ENCODE measurements around the gene DDX18. TPM values are rescaled to one million over a fixed set of nuclear protein-coding genes. Genes with fewer than 3 reads are reported as not detected.

DDX18 gene
- total RNA-seq, 1 experiment from 2014 or later, result 42.8 TPM

DNA sequence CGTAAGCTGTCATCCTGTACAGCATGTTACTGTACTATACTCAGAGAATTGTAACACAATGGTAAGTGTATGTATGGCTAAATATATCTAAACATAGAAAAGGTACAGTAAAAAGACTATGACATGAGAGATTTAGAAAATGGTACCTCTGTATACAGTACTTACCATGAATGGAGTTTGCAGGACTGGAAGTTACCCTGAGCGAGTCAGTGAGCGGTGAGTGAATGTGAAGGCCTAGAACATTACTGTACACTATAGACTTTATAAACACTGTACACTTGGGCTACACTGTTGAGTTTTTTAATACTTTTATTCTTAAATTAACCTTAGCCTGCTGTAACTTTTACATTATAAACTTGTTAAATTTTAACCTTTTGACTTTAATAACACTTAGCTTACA, 1.5 kb downstream of the DDX18 start:
- ATAC-seq (no peak), DNase-seq (no peak)
- H3K79me2 ChIP-seq (ENCODE audit: low read length), result peaks cover 40% of the 10 kb centered on the region
- peaks cover 35% of the 10 kb centered on the region for H3K36me3 ChIP-seq (ENCODE audit: low read depth, low read length)
- H3K4me1 ChIP-seq (ENCODE audit: insufficient read depth, low read length), result peaks cover 19% of the 10 kb centered on the region
- intact Hi-C loops (cut with micrococcal nuclease), result loop anchor here (2.0 kb wide), 1 partner anchor 245 kb away; no protein-coding TSS in a partner anchor
- peak overlapping the region; percentile 94 for H3K4me3 ChIP-seq (ENCODE audit: low read length)
- ChIA-PET CTCF (no interaction called here), POLR2A (ENCODE audit: unreplicated experiment) (no interaction called here)
- BruUV-seq (replicated peaks), result no TSS peak
- peaks cover 26% of the 10 kb centered on the region; the same call in 1 of the 2 replicates for H4K20me1 ChIP-seq (ENCODE audit: low read length)
- H3K27me3 ChIP-seq (ENCODE audit: low read length), result no peaks in the 10 kb centered on the region
- no peaks in the 10 kb centered on the region for H3K9me3 ChIP-seq (ENCODE audit: low read length)
- H2AFZ ChIP-seq (ENCODE audit: low read length), result no peak overlapping the region
- H3K27ac ChIP-seq (ENCODE audit: low read length), result no peak overlapping the region
- no peaks in the 10 kb centered on the region for H3F3A ChIP-seq (ENCODE audit: low read length, unreplicated experiment)
- peak overlapping the region; percentile 95 for H3K9ac ChIP-seq (ENCODE audit: low read length)
- no peaks in the 10 kb centered on the region for H3K9me2 ChIP-seq (replicated peaks; ENCODE audit: low read length)
- TF ChIP-seq EZH2phosphoT487 (IDR thresholded peaks at IDR 0.05; ENCODE audit: borderline replicate concordance, low read length), result no peak
- peak overlapping the region; percentile 85 for H3K4me2 ChIP-seq (ENCODE audit: low read length)

GRCh38 chr2:117818921-117819320, 4.4 kb downstream of the DDX18 start:
- BruUV-seq (replicated peaks), result no TSS peak
- no peak for DNase-seq
- Histone ChIP-seq H3K36me3 (ENCODE audit: low read depth, low read length) (peaks cover 65% of the 10 kb centered on the region), H3F3A (ENCODE audit: low read length, unreplicated experiment) (no peaks in the 10 kb centered on the region), H4K20me1 (ENCODE audit: low read length) (peaks cover 26% of the 10 kb centered on the region; the same call in 1 of the 2 replicates), H3K27me3 (ENCODE audit: low read length) (no peaks in the 10 kb centered on the region), H3K9ac (ENCODE audit: low read length) (no peak overlapping the region), H3K4me2 (ENCODE audit: low read length) (no peak overlapping the region), H3K79me2 (ENCODE audit: low read length) (peaks cover 40% of the 10 kb centered on the region), H3K9me3 (ENCODE audit: low read length) (no peaks in the 10 kb centered on the region), H2AFZ (ENCODE audit: low read length) (no peak overlapping the region), H3K4me3 (ENCODE audit: low read length) (no peak overlapping the region), H3K27ac (ENCODE audit: low read length) (no peak overlapping the region), H3K4me1 (ENCODE audit: insufficient read depth, low read length) (peaks cover 19% of the 10 kb centered on the region), H3K9me2 (replicated peaks; ENCODE audit: low read length) (no peaks in the 10 kb centered on the region)
- ChIA-PET CTCF (no interaction called here), POLR2A (ENCODE audit: unreplicated experiment) (no interaction called here)
- no peak for ATAC-seq
- TF ChIP-seq EZH2phosphoT487 (IDR thresholded peaks at IDR 0.05; ENCODE audit: borderline replicate concordance, low read length), result no peak
- no peak for TF ChIP-seq CTCF (conservative IDR thresholded peaks at IDR 0.05; ENCODE audit: low read depth, low read length)
- TF ChIP-seq EZH2 (IDR thresholded peaks at IDR 0.05; ENCODE audit: low read length, unreplicated experiment), result no peak
- intact Hi-C loops (cut with micrococcal nuclease), result no loop called here

GRCh38 chr2:117820444-117820843, 6.0 kb downstream of the DDX18 start:
- H3K36me3 ChIP-seq (ENCODE audit: low read depth, low read length), result peaks cover 80% of the 10 kb centered on the region

More at GRCh38 chr2:117820444-117820843, 6.0 kb downstream of the DDX18 start:
- Histone ChIP-seq H3K9ac (ENCODE audit: low read length) (no peak overlapping the region), H3F3A (ENCODE audit: low read length, unreplicated experiment) (no peaks in the 10 kb centered on the region), H3K9me2 (replicated peaks; ENCODE audit: low read length) (no peaks in the 10 kb centered on the region), H2AFZ (ENCODE audit: low read length) (no peak overlapping the region), H4K20me1 (ENCODE audit: low read length) (peaks cover 25% of the 10 kb centered on the region; the same call in 1 of the 2 replicates), H3K4me1 (ENCODE audit: insufficient read depth, low read length) (peaks cover 18% of the 10 kb centered on the region), H3K79me2 (ENCODE audit: low read length) (peaks cover 31% of the 10 kb centered on the region), H3K9me3 (ENCODE audit: low read length) (no peaks in the 10 kb centered on the region), H3K4me3 (ENCODE audit: low read length) (no peak overlapping the region), H3K27ac (ENCODE audit: low read length) (no peak overlapping the region), H3K27me3 (ENCODE audit: low read length) (no peaks in the 10 kb centered on the region), H3K4me2 (ENCODE audit: low read length) (no peak overlapping the region)
- ATAC-seq (no peak), DNase-seq (no peak)
- ChIA-PET POLR2A (ENCODE audit: unreplicated experiment) (no interaction called here), CTCF (no interaction called here)
- BruUV-seq (replicated peaks), result no TSS peak
- intact Hi-C loops (cut with micrococcal nuclease), result no loop called here
- TF ChIP-seq EZH2phosphoT487 (IDR thresholded peaks at IDR 0.05; ENCODE audit: borderline replicate concordance, low read length), result no peak
- TF ChIP-seq EZH2 (IDR thresholded peaks at IDR 0.05; ENCODE audit: low read length, unreplicated experiment), result no peak
- TF ChIP-seq CTCF (conservative IDR thresholded peaks at IDR 0.05; ENCODE audit: low read depth, low read length), result no peak

Data from PC-3 (cell line).